Epithelial cell of proximal tubule (primary cell): Measurements from ENCODE around the gene MYL6. TPM values are rescaled to one million over a fixed set of nuclear protein-coding genes. Genes with fewer than 3 reads are reported as not detected.
A peak's percentile ranks its signal among the peaks of the same experiment; 100 is the strongest.
"Not testable (repeated sequence)": the region's sequence is repeated elsewhere in the genome, so short reads cannot be mapped to it uniquely, and the experiment has no call there.

Source experiments
- DNase-seq: peaks from one replicate; pipeline ENCODE4 v3.0.0-alpha.2; 2011; ENCODE audit warnings: low read depth
- H3K4me3 ChIP-seq: 2 replicates; pipeline ENCODE4 v1.5.1; 2011; ENCODE audit warnings: low read depth, mild to moderate bottlenecking, low read length
- total RNA-seq: library from RNA; depleted of rRNA; stranded (reverse); fragments of >200 nt; gene quantifications from 2 replicates; pipeline ENCODE4 v1.2.3, GENCODE V29; 2015
- TF ChIP-seq, protein P1 (sequence below): conservative IDR thresholded peaks from 2 replicates; pipeline ENCODE4 v1.5.1; 2012; ENCODE audit warnings: low read depth, mild to moderate bottlenecking, low read length

MYL6 gene
- total RNA-seq, 1 donor from 2014 or later: 3,955 TPM

DNA sequence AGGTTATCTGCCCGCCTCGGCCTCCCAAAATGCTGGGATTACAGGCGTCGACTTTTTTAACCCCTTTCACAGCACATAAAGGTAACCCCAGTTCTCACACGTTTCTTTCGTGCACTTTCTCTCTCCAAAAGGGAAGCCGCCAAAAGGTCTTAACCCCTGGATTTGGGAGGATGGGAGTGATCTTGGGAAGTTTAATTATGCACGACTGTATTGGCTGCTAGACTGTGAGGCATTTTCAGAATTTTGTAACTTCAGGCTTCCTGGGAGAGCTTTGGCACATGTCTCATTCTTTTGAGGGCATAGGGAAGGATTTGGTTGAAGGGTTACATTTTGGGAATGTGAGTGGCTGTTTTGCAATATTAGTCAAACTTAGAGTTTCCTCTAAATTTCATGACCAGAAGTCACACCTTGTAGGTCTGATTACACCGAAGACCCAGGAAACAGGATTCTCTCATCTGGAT is 32.6 kb downstream of the MYL6 start:
- no peak for DNase-seq
- TF ChIP-seq, protein P1, sequence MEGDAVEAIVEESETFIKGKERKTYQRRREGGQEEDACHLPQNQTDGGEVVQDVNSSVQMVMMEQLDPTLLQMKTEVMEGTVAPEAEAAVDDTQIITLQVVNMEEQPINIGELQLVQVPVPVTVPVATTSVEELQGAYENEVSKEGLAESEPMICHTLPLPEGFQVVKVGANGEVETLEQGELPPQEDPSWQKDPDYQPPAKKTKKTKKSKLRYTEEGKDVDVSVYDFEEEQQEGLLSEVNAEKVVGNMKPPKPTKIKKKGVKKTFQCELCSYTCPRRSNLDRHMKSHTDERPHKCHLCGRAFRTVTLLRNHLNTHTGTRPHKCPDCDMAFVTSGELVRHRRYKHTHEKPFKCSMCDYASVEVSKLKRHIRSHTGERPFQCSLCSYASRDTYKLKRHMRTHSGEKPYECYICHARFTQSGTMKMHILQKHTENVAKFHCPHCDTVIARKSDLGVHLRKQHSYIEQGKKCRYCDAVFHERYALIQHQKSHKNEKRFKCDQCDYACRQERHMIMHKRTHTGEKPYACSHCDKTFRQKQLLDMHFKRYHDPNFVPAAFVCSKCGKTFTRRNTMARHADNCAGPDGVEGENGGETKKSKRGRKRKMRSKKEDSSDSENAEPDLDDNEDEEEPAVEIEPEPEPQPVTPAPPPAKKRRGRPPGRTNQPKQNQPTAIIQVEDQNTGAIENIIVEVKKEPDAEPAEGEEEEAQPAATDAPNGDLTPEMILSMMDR: no peak
- H3K4me3 ChIP-seq: peak overlapping the region; percentile 92

DNA sequence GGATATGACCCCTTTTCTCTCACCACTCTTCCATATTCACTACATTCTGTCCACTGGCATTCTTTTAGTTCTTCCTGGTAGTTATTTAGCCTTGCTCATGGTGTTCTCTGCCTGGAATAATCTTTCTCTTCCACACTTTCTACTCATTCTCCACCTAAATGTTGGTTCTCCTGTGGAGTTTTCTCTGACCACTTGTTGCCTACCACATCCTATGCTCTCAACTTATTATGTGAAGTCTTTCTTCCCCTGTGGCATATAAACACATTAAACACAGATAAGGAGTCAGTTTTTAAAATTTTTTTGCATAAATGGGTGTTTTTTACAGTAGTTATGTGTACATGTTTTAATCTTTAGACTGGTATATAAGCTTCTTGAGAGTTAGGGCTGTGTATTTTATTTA is 34.4 kb downstream of the MYL6 start:
- no peak overlapping the region for H3K4me3 ChIP-seq
- DNase-seq: no peak
- TF ChIP-seq, protein P1: no peak

DNA sequence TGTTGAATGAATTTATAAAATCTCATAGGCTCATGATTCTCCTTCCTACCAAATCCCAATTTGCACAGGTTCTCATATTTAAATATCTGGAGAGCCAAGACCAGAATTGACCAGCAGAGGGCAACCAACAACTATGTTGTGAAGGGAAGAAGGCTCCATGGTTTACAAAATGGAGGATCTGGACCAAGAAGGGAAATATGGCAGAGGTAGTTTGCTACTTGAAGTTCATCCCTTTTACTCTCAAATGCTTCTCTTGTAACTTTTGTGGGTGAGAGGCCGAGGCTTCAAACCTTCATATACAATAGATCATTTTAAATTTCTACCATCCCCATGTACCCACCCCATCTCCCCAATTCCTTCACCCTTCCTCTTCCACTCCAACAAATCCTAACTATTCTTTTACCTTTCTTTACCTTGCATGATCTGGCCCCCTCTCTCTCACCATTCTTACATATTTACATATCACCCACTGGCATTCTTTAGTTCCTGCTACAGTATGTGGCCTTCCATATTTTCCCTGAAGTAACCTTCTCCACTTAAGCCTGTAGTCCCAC is 34.9 kb downstream of the MYL6 start:
- TF ChIP-seq, protein P1: peak; percentile 89
- DNase-seq: peak; percentile 35
- no peak overlapping the region for H3K4me3 ChIP-seq

DNA sequence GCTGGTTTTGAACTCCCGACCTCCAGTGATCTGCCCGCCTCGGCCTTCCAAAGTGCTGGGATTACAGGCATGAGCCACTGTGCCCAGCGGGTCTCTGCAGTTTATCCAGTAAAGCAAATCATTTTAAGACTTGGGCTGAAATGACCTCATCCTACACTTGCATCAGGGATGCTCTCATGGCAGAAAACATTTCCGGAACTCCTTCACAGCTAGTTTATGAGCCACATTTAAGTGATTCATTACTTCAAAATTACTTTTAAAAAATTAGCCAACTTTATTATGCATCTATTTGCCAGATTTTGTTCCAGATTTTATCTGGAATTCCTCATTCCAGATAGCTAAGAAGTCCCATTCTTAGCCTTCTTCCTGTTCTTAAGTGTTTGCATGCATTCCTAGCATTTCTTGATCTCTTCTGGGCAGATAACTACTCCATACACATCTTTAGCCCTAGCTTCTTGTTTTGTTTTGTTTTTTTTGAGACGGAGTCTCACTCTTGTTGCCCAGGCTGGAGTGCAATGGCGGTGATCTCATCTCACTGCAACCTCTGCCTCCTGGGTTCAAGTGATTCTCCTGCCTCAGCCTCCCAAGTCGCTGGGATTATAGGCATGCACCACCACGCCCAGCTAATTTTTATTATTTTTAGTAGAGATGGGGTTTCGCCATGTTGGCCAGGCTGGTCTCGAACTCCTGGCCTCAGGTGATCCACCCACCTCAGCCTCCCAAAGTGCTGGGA is 38.8 kb downstream of the MYL6 start:
- H3K4me3 ChIP-seq, DNase-seq: not testable (repeated sequence)

DNA sequence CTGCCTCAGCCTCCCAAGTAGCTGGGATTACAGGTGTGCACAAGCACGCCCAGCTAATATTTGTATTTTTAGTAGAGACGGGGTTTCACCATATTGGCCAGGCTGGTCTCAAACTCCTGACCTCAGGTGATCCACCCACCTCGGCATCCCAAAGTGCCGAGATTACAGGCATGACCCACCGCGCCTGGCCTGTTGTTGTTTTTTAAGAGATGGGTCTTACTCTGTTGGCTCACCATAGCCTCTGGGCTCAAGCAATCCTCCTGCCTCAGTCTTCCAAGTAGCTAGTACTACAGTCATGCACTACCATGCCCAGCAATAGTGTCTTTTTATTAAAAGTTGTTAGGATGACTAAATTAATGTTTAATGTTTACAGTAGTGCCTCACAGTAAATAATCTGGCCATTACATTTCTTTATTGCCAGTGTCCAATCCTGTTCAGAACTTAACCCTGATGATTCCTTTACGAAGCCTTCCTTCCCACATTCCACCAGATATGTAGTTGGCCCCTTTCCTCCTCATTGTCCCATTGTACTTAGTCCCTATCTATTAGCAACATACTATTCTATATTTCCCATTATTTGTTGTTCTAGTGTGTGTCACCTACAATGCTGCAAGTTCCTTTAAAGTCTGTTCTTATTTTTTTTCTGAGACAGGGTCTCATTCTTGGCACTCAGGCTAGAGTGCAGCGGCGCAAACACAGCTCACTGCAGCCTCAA is 39.9 kb downstream of the MYL6 start:
- TF ChIP-seq, protein P1: no peak
- H3K4me3 ChIP-seq: no peak overlapping the region
- DNase-seq: no peak

DNA sequence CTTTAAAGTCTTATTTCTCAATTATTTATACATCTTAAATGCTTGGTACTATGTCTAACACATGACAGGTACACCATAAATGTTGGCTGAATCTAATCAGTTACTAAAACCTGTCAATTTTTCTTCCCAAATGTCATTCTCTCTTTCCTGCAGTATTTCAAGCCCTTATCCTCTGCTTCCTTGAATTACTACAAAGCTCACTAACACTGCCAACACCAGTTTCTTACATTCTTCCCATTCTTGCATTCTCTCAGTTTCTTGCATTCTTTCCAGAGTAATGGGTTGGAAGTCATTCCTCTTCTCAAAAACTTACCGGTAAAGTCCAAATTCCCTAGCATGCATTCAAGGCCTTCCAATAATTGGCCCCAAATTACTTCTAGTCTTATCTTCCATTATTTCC is 40.7 kb downstream of the MYL6 start:
- H3K4me3 ChIP-seq: no peak overlapping the region
- TF ChIP-seq, protein P1: no peak
- DNase-seq: no peak

DNA sequence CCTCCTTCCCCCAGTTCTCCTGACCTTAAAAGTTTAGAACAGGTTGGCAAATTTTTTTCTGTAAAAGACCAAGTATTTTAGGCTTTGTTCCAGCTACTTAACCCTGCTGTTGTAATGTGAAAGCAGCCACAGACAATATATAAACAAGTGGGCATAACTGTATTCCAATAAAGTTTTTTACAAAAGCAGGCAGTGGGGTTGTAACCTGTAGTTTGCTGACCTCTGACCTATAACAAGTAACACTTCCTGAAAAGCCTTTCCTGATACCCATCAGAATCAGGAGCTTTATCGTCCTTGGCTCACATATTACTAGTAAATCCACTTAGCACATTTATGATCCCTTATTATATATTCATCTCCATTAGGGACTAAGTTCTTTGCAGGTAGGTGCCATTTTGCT is 44.2 kb downstream of the MYL6 start:
- DNase-seq: no peak
- H3K4me3 ChIP-seq: no peak overlapping the region
- TF ChIP-seq, protein P1: no peak
